Hematopoietic multipotent progenitor cell treated with erythropoietin and hydrocortisone succinate and interleukin-3 and kit ligand, for 4 days (in vitro differentiated cells): Measurements from ENCODE around the gene MCAT.

Source experiments
- DNase-seq: peaks from one replicate; pipeline ENCODE4 v3.0.0-alpha.2; 2015

MCAT gene

GRCh38 chr22:43142880-43143562 lies at the start of gene MCAT:
MCAT (minus strand) TSS chr22:43143398; CDS start chr22:43143348, 50 bp downstream.
- DNase-seq, result peak; percentile 93

GRCh38 chr22:43191831-43192230 lies 48.6 kb upstream of the MCAT start:
- DNase-seq, result no peak

- DNase-seq, result no peak
Observed at GRCh38 chr22:43188829-43189545, 45.8 kb upstream of the MCAT start.

GRCh38 chr22:43187171-43188099 lies 44.2 kb upstream of the MCAT start:
- peak; percentile 97 for DNase-seq

- DNase-seq, result peak; percentile 80
Observed at GRCh38 chr22:43186272-43187170, 43.3 kb upstream of the MCAT start, which contains the start of gene TTLL12. TTLL12 (minus strand) TSS chr22:43187134; CDS start chr22:43187069, 65 bp downstream.

GRCh38 chr22:43185860-43186261 lies 42.7 kb upstream of the MCAT start:
- peak; percentile 44 for DNase-seq

GRCh38 chr22:43183496-43184277 lies 40.5 kb upstream of the MCAT start:
- DNase-seq, result peak; percentile 94

- DNase-seq, result no peak
Observed at GRCh38 chr22:43182726-43183125, 39.5 kb upstream of the MCAT start.

GRCh38 chr22:43182118-43182517 lies 38.9 kb upstream of the MCAT start:
- no peak for DNase-seq

- DNase-seq, result no peak
Observed at GRCh38 chr22:43181321-43182076, 38.3 kb upstream of the MCAT start.

- no peak for DNase-seq
Observed at GRCh38 chr22:43180670-43181069, 37.5 kb upstream of the MCAT start.

- DNase-seq, result no peak
Observed at GRCh38 chr22:43179911-43180195, 36.7 kb upstream of the MCAT start.

GRCh38 chr22:43179146-43179910 lies 36.1 kb upstream of the MCAT start:
- no peak for DNase-seq

- DNase-seq, result no peak
Observed at GRCh38 chr22:43177479-43177878, 34.3 kb upstream of the MCAT start.

- DNase-seq, result no peak
Observed at GRCh38 chr22:43176090-43176489, 32.9 kb upstream of the MCAT start.

- DNase-seq, result no peak
Observed at GRCh38 chr22:43174941-43175531, 31.8 kb upstream of the MCAT start.

GRCh38 chr22:43173976-43174720 lies 30.9 kb upstream of the MCAT start:
- DNase-seq, result no peak

GRCh38 chr22:43173566-43173965 lies 30.4 kb upstream of the MCAT start:
- no peak for DNase-seq

- DNase-seq, result no peak
Observed at GRCh38 chr22:43172191-43172590, 29.0 kb upstream of the MCAT start.
